GM19324 (cell line): Measurements from ENCODE around the gene SENP1.

Source experiments
- ATAC-seq: cut with Tn5 transposase; IDR thresholded peaks from one replicate; pipeline ENCODE4 v1.9.1; 2021; ENCODE audit warnings: mild to moderate bottlenecking, moderate library complexity; ENCODE audit not compliant: unreplicated experiment, low FRiP score

SENP1 gene

DNA sequence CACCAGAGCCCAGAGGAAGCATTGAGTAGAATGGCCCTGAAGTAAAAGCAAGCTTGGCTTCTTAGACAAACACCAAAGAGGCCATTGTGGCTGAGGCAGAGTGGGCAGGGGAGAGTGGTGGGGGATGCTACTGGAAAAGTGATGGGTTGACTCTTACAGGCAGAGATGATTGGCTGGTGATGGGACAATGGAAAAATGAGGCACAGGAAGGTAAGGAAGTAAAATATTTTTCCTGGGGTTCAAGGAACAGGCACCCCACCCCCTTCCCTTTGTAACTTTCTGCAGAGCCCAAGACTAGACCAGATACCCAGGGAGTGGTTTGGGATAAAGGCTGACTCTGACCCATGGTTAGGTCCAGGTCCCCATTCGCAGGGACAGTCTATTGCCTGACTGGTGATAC, 66.7 kb downstream of the SENP1 start:
- no peak for ATAC-seq

DNA sequence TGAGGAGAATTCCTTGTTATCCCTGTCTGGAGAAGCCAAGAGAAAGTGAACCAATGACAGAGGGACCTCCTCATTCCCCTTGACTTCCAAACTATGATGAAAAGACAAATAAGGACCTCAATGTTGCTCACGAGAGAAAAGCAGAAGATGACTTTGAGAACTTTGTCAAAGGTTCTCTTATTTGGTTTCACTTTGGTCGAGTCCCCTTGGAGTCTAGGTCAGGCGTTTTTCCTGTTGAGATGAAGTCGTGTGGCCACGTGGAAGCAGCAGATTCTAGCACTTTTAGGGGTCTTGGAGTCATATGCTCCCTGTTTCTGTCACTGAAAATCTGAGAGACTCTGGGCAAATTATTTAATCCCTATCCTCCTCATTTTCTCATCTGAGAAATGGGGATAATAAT, 67.8 kb downstream of the SENP1 start:
- ATAC-seq: no peak

DNA sequence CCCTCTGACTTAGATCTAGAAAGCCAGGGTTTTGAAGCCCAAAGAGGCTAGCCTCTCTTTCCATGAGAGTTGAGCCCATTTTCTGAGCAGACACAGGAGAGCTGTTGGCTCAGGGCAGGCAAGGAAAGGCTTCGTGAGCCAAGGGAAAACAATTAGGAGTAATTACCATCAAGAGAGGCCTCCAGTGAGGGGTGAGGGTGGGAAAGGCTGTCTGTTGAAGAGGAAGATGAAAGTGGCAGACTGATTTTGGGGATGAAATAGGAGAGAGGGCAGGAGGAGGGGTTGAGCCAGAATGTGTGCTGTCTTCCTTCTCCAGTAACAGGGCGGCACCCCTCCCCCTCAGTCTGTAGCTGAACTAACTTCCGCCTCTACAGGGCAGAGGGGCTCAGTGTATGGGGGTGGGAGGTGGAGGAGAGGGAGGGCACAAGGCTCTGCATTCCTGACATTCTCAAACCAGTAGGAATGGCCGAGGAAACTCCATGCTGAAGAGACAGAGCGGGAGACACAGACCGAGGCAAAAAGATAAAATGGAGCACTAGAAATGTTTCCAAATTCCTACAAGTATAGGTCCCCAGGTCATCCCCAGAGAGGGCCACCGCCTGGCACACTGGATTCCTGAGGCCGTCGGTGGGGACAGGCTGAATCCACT, 68.5 kb downstream of the SENP1 start:
- no peak for ATAC-seq

DNA sequence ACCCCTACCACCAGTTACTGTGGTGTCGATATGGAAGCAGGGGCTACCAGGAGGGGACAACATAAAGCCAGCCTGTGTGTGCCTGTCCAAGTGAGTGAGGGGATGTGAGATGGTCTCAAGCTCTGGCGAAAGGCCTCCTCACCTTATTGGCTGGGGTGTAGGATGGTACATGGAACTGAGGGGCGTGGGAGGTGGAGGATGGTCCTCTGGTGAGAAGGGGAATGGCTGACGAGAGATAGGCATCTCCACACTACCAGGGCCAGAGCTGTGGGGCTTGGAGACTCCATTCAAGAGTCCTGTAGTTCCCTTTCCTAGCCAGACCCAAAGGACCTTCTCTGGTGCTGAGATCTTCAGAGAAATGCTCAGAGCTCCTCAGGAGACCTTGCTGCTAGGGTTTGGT, 69.1 kb downstream of the SENP1 start:
- no peak for ATAC-seq

DNA sequence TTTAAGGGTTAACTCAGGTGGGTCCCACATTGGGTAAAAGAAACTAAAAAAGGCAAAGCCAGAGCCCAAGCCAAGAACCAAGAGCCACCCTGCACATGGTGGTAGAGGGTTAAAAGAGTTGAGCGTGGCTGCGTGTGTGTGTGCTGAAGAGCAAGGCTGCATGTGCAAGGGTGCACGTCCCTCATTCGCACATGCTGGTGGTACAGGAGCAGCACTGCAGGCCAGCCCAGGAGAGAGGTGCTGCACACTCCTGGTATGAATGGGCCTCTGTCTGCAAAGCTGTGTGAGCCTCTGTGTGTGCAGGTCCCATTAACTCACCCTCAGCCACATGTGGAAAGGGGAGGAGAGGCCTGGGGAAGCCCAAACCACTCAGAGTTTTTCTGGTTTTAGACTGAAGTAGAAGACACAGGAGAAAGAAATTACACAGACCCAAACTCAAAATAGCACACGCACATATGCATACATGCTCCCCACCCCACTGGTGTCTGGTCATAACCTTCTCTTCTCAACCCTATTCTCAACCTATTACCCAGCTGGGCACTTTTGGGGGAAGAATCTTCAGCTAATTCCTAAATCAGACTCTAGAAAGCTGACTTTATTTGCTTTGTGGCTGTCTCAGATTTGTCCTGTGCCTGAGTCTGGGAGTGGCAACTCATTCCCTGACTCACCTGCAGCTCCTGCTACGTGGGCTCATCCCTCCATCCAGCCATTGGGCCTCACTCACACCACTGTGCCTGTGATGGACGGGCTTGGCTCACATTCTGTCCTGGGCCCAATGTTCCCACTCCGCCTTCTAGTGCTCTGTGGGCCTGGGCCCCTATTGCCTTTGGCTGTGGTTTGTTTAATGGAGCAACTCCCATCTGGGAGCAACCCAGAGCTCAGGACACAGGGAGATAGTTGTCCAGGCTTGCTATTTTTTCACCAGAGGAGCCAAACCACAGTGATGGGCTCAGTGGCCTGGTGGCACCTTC, 70.8 kb downstream of the SENP1 start:
- no peak for ATAC-seq

DNA sequence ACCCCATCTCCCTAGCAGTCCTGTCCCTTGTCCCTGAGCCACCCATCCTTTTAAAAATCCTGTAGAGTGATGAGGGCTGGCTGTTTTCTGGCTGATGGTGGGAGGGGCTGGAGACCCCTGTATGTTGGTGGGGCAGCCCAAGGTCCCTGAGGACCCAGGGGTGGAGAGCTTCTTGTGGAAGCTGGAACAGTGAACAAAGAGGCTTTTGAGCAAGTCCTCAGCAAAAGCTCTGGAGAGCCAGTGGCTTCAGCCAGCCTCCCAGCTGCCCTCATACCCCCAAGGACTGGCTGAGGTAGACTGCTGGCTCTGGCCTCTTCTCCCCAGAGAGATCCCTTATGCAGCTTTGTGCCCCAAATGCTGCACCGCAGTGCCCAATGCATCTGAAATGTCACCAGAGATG, 72.4 kb downstream of the SENP1 start:
- ATAC-seq: no peak

DNA sequence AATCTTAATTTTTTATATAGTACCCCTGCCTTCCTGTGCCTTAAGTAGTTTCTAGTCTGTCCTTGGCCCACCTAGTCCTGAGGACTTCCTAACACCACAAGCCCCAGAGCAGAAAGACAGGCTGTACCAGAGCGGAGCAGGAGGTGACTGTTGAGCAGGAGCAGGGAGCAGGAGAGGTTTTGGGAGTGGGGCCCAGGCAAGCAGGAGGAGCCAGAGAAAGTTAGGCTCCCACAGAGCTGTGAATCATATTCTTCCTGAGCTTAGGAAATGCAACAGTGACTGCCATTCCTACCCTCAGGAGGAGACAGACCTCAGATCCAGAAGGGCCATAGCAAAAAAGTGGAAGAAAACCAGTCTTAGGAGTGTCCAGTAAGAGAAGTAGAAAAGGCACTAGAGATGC, 73.3 kb downstream of the SENP1 start:
- ATAC-seq: no peak

DNA sequence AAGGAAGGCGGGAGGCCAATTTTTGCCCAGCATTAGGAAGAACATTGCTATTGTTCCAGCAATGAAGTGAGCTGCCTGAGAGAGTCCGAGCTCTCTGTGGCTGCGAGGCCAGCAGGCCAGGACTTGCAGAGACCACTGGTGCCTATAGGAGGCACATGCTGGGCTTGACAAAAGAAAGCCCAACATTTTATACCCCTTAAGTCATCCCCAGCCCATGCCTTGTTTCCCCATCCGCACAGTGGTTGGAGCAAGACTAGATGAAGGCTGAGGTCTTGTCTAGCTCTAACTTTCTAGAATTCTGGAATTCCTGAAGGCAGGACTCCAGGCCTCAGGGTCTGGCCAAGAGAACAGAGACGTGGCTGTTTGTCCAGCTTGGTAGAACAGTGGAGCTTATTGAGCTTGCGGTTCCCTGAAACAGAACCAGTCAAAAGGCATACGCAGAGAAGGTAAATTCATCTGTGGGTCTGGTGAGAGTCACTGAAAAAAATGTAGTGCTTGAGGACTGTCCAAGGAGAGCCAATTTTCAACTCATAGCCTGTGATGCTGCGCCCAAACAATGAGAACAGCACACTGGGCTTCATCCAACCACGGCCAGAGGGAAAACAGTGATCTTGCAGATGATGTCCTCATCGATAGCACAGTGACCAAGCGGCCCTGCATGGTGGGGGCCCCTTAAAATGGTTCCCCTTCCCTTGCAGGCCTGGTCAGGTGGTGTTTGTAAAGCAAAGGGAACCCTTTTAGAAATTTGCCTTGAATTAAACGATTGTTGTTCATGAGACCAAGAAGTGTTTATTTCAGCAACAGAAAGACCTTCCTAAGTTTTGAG, 74.5 kb downstream of the SENP1 start:
- ATAC-seq: no peak

DNA sequence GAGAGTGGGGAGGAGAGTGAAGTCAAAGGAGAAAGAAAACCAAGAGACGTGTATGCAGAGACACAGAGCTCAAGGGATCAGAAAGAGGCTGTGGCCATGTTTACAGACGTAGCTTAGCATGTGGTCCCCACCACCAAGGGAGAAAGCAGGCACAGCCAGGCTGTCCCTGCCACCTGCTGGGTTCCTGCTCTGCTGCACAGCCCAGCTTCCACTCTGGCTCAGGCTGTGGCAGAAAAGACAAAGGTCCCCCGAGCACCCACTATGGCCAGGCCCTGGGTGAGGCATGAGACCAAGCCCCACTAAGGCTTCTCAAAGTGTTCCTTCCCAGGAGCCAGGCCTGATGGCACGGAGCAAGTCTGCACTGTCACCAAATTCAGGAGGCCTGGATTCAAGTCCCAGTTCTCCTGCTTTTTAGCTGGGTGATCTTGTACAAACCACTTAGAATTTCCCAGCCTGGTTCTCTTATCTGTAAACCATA, 75.7 kb downstream of the SENP1 start:
- no peak for ATAC-seq

DNA sequence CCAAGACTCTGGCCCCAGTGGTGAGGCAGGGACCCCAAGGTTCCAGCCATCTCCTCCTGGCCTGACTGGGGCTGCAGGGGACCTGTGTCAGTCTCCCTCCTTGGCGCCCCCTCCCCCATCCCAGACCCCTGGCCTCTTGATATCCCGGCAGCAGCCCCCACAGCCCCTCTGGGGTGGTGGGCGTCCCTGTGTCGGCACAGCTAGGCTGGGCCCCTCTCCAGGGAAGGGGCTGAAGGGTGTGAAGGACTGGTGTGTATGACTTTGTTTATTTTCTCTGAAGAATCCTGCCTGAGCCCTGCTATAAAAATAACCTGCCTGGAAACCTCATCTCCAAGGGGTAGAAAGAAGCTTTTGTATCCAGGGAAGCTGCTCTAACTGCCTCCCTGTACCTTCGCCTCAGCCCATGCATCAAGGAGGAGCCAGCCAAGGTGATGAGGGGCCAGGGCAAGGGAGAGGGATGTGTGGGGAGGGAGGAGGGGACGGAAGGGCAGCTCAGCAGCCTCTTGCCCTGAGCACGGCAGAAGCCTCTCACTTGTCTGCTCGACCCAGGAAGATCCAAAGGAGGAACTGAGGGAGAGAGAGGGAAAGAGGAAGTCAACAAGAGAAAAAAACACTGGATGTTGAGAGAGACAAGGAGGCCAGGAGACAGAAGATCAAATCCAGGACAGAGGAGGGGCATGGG, 76.2 kb downstream of the SENP1 start:
- no peak for ATAC-seq

DNA sequence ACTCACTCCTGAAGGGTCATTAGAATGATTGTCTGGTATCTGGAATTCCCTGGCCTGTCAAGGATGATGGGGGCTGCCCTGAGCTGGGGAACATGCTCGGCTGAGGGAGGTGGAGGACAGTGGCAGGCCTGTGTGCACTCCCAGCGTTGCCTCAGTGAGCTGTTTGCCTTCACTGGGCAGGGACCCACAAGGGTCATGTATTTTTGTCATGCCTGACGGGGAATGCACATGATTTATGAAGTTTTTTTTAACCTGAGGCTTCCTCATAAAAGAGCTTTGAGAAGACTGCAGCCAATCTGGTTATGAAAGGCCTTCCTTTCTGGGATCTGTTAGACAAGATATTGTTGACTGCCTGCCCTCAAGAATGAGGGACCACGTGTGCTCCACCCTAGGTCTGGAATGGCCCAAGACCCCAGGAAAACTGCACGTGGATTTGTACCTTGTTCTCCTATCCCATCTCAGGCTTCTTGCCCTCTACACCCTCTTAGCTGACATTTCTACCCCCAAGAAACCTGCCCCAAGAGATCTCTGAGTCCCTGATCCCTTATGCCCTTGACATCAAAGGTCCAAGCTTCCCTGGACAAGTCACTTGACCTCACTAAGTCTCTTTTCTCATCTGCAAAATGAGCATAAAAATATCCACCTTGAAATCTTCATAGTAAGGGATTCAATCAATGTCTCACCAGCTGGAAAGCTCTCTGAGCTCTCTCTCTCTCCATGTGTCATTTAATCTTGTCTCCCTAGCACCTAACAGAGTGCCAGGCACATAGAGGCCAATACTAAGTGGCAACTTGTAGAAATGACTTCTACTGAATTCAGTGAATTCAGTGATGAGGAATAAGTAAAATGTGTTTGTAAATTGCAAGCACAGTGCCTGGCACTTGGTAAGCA, 77.1 kb downstream of the SENP1 start:
- ATAC-seq: no peak

DNA sequence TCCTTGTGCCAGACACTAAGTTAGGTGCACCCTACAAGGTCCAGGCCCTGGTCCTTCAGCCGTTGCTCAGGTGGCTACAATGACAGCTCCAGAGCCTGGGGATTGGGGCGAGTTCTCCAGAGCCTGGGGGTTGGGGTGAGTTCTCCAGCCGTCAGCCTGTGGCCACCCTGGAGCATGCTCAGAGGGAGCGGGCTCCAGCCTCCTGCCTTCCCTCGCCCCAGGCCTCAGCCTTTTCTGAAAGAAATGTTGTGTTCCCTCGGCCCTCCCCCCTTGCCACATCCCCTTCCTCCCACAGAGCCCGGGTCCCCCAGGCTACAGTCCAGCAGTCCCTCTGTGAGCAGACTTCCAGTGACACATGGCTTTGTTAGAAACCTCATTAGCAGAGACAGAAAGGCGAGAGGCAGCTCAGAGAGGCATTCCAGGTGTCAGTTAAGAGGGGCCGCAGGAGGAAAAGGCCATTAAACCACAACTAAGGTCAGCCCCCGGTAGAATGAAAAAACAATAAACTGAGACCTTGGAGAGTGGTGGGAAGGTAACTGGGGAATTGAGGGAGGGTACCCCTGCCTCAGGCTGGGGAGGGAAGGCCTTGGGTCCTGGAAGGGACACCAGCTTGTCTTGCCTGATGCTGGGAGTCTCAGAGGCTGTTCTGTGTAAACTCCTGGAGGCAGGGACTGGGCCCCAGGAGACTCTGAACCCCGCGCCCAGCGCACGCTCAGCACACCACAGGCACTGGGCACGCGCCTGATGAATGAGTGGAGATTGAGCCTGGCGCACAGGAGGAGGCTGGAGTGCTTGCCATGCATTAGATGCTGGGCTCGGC, 78.5 kb downstream of the SENP1 start:
- ATAC-seq: no peak

DNA sequence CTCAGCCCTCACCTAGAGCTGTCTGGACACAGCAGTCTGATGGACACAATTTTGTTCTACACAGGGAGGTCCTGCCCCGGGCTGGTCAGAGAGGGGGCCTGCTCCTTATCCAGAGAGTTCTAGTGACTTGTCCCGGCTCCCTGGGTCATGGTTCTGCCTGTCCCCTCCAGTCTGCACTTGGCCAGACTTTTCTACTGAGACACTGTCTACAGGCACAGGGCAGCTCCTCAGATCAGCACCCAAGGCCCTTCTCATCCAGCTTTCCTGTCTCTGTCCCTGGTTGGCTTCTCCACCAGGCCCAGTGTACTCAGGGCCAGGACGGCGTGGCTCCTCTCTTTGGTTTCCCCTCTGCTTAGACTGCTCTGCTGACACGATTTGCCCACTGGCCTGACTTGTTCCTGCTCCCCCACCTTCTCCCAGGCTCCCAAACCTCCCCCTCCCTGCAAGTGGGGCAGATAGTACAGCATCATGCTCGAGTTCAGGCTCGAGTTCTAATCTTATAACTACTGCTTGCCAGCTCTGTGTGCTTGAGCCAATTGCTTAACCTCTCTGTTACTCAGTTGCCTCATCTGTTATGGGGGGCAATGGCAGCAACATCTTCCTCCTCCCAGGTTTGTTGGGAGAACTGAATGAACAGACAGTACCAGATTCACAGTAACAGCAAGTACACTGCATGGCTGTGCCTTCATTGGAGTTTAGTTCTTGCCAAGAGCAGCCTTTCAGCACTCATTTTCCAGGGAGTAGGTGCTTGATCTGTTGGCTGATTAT, 79.6 kb downstream of the SENP1 start:
- no peak for ATAC-seq

DNA sequence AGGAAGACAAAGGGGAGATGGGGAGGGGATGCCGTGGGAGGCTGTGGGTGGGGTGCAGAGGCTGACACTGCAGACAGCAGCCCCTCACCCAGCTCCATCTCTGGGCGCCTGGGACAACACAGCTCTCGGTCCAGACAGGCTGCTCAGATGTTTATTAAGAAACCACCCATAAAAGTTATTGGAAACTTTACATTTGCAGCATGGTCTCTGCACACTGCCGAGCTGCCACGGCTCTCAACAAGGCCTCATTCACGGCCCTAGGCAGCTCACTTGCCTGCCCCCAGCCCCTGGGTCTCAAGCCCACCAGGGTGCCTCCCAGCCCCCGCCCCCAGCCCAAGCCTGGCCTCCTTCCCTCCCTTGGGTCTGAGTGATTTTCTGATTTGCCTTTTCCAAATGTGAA, 80.6 kb downstream of the SENP1 start:
- ATAC-seq: no peak

DNA sequence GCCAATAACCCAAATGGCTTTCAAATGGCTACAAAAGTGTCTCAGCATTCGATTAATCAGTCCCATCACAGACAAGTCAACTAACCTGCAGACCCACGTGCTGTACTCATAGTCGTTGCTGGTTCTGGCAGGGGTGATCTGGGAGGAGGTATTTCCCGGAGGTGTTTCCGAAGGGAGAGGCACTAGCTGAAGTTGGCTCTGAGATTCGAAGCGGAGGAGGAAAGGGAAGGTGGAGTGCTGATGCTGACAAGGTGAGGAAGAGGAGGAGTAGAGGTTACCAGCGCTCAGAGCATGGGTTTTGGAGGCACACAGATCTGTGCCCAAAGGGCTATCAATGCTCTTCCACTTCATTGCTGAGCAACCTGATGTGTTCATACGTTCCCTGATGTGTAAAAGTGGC, 81.1 kb downstream of the SENP1 start:
- ATAC-seq: no peak

DNA sequence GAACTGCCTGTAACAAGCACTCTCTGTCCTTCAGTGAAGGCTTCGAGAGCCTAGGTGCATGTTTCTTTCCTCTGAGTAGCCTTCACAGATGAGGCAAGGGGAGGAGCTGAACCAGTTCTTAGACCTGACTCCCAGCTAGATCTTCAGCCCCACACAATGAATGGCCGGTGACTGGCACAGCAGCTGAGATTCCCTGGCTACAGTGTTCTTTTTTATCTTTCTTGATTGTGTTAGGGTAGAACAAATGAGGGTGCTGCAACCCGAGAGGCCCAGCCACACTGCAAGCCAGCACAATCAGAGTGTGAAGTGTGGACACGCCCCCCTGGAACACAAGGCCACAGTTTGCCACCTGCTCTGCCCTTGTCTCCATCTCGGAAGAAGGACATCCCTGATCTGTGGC, 82.5 kb downstream of the SENP1 start:
- no peak for ATAC-seq

DNA sequence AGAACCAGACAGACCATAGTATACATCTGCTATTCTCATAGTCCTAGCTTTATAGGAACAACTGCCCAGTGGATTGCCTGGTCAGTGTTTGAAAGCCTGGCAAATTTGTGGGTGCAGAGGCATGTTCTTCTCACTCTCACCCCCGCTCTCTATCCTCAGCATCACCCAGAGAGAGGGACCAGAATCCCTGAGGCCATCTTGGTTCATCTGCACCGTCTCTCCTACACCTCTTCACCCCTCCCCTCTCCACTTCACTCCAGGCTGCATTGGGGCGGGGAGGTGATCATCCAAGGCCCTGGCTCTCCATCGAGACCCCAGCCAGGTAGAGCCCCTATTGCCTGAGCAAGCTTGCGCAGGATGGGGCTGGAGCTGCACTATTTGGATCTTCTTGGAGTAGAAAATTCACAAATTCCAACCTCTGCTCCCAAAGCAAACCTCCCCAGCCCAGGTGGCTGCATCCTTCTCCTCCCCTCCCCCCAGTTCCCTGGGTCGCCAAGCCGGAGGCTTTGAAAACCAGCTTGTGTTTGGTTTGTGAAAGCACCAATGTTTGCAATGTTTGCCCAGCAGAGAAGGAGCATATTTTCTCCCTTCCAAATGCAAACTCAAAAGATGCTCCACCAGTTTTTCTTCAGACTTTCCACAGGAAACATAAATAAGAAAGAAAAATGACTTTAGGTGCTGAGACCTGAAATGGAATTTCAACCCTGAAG, 83.0 kb downstream of the SENP1 start:
- no peak for ATAC-seq
